T1000 (cell line): ENCODE measurements around the gene GNAL.
A peak's percentile ranks its signal among the peaks of the same experiment; 100 is the strongest.
"Not testable (repeated sequence)": the region's sequence is repeated elsewhere in the genome, so short reads cannot be mapped to it uniquely, and the experiment has no call there.

Experiments
- DNase-seq: peaks from one replicate; lab custom pipeline; 2025; ENCODE audit warnings: mixed read lengths; lab: John Stamatoyannopoulos, UW

GNAL gene

GRCh38 chr18:11849841-11850634 is 161.0 kb downstream of the GNAL start:
- no peak for DNase-seq

DNA sequence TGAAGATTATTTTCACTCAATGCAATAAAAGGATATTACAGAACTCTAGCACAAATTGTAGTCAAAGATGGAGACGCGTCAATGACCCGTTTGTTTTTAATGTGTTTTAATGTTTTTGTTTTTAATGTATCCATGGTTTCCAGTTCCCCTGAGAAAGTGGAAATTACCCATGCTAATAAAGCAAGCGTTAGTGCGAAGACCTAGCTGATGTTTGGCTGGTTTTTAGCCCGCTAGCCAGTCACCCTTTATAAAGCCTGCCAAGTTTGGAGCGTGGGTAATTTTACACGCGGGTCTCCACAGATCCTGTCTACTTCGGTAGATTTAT is 161.7 kb downstream of the GNAL start:
- DNase-seq, result no peak

DNA sequence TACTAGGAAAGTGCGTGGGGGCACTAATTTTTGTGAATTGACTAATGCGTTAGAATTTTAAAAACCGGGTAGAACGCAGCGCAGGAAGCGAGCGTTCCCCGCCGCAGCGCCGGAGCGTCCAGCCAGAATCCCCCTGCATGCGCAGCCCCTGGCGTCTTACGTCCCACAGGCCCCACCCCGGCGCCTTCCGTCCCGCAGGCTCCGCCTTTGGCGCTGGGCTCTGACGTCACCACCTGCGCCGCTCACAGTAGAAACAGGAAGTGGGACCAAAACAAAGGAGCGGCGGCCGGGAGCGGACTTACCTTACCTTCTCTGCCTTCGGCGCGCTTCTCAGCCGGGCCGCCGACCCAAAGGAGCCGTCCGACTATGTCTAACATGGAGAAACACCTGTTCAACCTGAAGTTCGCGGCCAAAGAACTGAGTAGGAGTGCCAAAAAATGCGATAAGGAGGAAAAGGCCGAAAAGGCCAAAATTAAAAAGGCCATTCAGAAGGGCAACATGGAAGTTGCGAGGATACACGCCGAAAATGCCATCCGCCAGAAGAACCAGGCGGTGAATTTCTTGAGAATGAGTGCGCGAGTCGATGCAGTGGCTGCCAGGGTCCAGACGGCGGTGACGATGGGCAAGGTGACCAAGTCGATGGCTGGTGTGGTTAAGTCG is 162.2 kb downstream of the GNAL start, which contains the start of gene CHMP1B:
Gene CHMP1B (plus strand): TSS at position 268 of the 660 bp plus-strand sequence. CDS start 99 bp downstream, at position 367.
- DNase-seq, result peak; percentile 74

DNA sequence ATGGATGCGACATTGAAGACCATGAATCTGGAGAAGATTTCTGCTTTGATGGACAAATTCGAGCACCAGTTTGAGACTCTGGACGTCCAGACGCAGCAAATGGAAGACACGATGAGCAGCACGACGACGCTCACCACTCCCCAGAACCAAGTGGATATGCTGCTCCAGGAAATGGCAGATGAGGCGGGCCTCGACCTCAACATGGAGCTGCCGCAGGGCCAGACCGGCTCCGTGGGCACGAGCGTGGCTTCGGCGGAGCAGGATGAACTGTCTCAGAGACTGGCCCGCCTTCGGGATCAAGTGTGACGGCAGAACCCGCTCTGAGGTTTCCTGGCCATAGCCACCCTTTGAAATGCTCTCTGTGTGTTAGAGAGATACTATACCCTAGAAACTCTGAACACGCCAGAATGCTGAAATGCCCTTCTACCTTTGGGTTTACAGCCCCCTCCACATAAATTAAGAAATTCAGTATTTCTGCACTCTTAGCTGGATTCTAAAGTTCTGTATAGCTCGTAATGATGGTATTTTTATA is 162.8 kb downstream of the GNAL start:
- no peak for DNase-seq

GRCh38 chr18:11854554-11854953 is 165.5 kb downstream of the GNAL start:
- not testable (repeated sequence) for DNase-seq

- DNase-seq, result peak; percentile 57
Measured at GRCh38 chr18:11857177-11857887, 168.3 kb downstream of the GNAL start.

GRCh38 chr18:11859282-11859830 is 170.3 kb downstream of the GNAL start:
- DNase-seq, result no peak

DNA sequence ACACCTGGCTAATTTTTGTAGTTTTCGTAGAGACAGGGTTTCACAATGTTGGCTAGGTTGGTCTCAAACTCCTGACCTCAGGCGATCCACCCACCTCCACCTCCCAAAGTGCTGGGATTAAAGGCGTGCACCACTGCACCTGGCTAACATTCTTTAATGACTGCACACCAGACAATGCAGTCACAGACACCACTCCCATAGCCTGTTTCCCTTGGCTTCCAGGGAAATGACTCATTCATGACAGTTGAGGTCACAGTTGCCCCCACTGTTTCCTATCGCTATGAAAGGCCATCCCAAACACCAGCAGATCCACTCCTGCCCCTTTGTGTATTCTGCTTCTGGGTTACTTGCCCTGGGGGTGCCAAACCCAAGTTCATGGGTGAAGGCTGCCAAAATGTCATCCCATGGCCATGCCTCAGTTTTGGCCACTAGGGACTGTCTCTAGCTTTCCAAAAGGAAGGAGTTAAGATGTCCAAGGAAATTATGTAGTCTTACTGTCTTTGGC is 170.9 kb downstream of the GNAL start:
- DNase-seq, result no peak

GRCh38 chr18:11860594-11861450 is 171.8 kb downstream of the GNAL start:
- no peak for DNase-seq

DNA sequence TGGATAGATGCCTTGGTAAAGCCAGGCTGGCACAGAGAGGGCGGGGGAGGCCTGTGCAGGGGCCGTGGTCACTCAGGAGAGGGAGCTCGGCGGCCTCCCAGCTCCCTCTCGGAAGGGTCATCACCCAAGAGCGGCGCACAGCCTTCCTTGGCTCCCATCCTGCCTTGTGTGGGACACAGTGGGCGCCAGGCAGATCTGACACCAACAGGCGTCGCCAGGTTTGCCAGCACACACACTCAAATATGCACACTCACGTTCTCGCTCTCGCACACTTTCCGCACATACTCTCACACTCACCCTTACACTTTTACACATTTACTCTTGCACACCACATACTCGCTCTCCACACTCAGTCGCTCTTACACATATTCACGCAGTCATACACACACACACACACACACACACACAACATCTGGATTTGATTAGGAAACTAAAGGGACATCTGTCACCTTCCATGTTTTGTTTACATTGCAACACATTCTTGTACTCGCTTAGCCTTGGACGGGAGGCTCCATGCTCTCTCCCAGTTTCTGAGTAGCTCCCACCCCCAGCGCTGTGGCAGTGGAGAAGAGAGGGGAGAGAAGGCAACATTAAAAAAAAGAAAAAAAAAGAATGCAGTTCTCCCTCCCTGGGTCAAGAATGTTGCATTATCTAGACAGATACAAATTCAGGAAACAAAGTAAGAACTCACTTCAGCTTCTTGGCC is 172.7 kb downstream of the GNAL start:
- DNase-seq, result no peak

DNA sequence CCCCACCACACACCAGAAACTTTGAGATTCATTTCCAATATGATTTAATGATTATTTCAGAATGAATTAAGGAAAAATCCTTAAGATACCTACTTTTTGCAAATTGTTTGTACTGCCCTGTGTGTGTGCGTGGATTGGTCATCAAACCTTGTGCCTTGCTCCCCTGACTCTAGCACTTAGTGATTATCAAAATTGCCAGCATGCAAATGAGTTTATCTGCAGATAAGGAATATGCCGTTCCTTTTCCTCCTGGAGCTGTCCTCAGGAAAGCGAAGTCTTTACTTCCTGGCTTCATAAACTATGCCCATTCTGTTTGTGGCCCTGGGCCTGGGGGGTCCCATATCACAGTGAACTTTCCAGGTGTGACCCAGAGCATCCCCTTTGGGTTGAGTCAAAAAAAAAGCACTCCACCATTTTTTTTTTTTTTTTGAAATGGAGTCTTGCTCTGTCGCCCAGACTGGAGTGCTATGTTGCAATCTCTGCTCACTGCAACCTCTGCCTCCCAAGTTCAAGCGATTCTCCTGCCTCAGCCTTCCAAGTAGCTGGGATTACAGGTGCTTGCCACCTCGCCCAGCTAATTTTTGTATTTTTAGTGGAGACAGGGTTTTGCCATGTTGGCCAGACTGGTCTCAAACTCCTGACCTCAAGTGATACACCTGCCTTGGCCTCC is 173.5 kb downstream of the GNAL start:
- DNase-seq, result no peak

DNA sequence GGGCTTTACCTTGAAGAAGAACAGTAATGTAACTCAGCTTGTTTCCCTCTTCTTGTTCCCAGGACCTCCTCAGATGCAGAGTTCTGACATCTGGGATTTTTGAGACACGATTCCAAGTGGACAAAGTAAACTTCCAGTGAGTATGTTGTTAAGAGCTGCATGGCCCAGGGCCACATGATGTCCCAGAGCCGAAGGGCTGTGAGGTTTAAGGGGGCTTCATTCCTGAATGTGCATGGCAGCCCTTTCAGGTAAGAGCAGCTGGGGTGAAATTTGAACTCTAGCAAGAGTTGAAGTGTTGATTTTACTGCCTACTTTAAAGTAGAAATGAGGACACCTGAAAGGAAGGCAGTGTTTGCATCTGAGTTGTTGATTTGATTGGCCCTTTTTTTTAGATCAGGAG is 175.4 kb downstream of the GNAL start:
- no peak for DNase-seq

- DNase-seq, result no peak
Measured at GRCh38 chr18:11865071-11865470, 176.0 kb downstream of the GNAL start.

DNA sequence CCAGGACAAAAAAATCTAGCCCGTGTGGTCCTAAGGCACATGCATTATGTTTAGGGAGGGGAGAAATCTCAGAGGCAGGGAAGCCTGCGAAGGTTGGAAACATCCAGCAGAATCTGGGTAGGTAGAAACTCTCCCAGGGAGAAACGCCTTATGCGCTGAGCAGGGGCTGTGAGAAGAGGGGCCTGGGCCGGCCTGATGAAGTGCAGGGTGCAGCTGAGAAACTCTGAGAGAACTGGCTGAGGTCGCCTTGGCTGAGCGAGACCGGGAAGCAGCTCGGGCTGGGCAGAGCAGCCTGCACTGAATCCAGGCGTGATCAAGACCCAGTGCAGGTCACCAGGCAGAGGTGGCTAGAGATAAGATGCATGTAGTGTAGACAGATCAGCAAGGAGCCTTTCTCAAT is 177.3 kb downstream of the GNAL start:
- DNase-seq, result no peak

DNA sequence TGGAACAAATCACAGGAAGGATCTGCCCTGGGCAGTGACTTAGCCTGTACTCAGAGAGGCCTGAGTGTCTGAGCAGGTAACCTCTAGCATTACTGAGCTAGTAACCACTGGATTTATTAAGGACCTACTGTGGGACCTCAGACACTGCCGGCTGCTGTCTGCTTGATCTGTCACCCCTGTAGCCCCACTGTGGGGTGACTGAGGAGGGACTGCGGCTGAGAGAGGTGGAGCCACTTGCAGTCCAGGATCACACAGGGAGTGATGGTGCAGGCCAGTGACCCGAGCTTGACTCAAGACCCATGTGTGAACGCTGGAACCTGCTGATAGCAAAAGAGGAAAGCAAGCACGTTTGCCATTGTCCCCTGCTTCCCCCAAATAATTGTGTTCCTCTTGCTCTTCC is 177.7 kb downstream of the GNAL start:
- no peak for DNase-seq

GRCh38 chr18:11868230-11868629 is 179.2 kb downstream of the GNAL start:
- no peak for DNase-seq

- DNase-seq, result no peak
Measured at GRCh38 chr18:11871501-11871900, 182.4 kb downstream of the GNAL start.

- DNase-seq, result no peak
Measured at GRCh38 chr18:11872479-11873136, 183.5 kb downstream of the GNAL start.

DNA sequence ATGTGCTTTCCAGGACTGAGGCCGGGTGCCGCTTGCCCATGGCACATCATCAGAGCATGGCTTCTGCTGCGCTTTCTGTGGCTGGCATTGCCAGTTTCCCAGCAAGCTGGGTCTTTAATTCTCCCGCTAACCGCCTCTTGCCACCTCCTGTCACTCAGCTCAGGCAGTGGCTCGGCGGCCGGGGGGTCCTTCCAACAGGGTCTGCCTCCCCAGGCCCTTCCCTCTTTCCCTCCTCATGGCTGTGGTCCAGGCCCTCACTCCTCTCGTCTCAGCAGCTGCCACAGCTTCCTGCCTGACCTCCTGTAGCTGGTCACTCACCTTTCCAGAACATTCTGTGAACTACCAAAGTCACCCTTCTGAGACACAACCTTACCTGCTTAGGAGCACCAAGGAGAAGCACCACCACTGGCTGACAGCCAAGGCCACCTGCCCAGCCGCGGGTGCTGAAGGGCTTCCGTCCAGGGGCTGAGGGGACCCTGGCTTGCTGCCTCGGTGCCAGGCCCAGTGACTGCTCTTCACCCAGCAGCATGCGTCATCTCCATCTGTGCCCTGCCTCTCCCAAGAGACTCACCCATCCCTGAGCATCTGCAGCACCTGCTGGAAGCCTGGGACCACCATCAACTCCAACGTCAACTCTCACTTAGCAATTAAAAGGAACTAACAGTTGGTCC is 184.7 kb downstream of the GNAL start:
- DNase-seq, result no peak
